Liver (tissue), 9 donors: ENCODE data around the gene B4GALT2. TPM values are rescaled to one million over a fixed set of nuclear protein-coding genes. Genes with fewer than 3 reads are reported as not detected.

Source experiments
- DNase-seq: peaks from one replicate; pipeline ENCODE4 v3.0.0-alpha.2; 2017; ENCODE audit warnings: low spot score
- H3K27ac ChIP-seq, 2 donors: one replicate each; pipeline ENCODE4 v1.7.0; 2013; ENCODE audit warnings: inconsistent platforms in 2 of 2, low read length in 2 of 2, control low read depth in 1 of 2, low read depth in 1 of 2, mild to moderate bottlenecking in 1 of 2
- H3K27me3 ChIP-seq, 4 donors: one replicate each; pipeline versions ENCODE4 v1.6.1 to v1.7.0; 2013; ENCODE audit warnings: low read length in 3 of 4, inconsistent platforms in 1 of 4, mild to moderate bottlenecking in 1 of 4, moderate library complexity in 1 of 4; ENCODE audit not compliant: control insufficient read depth in 4 of 4, insufficient read depth in 4 of 4
- H3K36me3 ChIP-seq, 4 donors: one replicate each; pipeline versions ENCODE4 v1.6.1 to v1.7.0; 2013; ENCODE audit warnings: low read length in 3 of 4, mild to moderate bottlenecking in 3 of 4, low read depth in 1 of 4, moderate library complexity in 1 of 4; ENCODE audit not compliant: control insufficient read depth in 4 of 4, insufficient read depth in 3 of 4
- H3K4me1 ChIP-seq, 4 donors: one replicate each; pipeline versions ENCODE4 v1.6.1 to v1.7.0; 2013; ENCODE audit warnings: low read length in 3 of 4, mild to moderate bottlenecking in 3 of 4, moderate library complexity in 1 of 4; ENCODE audit not compliant: control insufficient read depth in 4 of 4, insufficient read depth in 4 of 4
- H3K4me3 ChIP-seq, 3 donors: one replicate each; pipeline versions ENCODE4 v1.6.1 to v1.7.0; 2013; ENCODE audit warnings: low read length in 3 of 3, control low read depth in 1 of 3, low read depth in 1 of 3, mild to moderate bottlenecking in 1 of 3
- H3K9ac ChIP-seq, 2 donors: one replicate each; pipeline ENCODE4 v1.7.0; 2013; ENCODE audit warnings: low read length in 2 of 2, mild to moderate bottlenecking in 2 of 2, moderate library complexity in 2 of 2, control low read depth in 1 of 2, low read depth in 1 of 2
- H3K9me3 ChIP-seq, 4 donors: one replicate each; pipeline versions ENCODE4 v1.6.1 to v1.7.0; 2013; ENCODE audit warnings: low read length in 3 of 4; ENCODE audit not compliant: control insufficient read depth in 4 of 4
- CTCF ChIP-seq: fragments of 150-350 bp; IDR thresholded peaks from 2 replicates; pipeline ENCODE4 v1.5.1; 2017; ENCODE audit warnings: improper control_type of control experiment, low read depth, low read length; ENCODE audit not compliant: missing input control
- EGR1 ChIP-seq, 2 donors: IDR thresholded peaks; 2 replicates each; pipeline ENCODE4 v1.6.1; 2016 to 2018; ENCODE audit warnings: antibody characterized with exemption in 2 of 2, low read depth in 2 of 2
- FOXA1 ChIP-seq: IDR thresholded peaks from 2 replicates; pipeline ENCODE4 v1.6.1; 2016; ENCODE audit warnings: antibody characterized with exemption
- HNF4A ChIP-seq, 2 donors: conservative IDR thresholded peaks; 2 replicates each; pipeline ENCODE4 v1.6.1; 2016; ENCODE audit warnings: antibody characterized with exemption in 2 of 2, mild to moderate bottlenecking in 2 of 2
- HNF4G ChIP-seq: IDR thresholded peaks from 2 replicates; pipeline ENCODE4 v1.6.1; 2016; ENCODE audit warnings: antibody characterized with exemption
- JUND ChIP-seq, 2 donors: IDR thresholded peaks; 2 replicates each; pipeline ENCODE4 v1.6.1; 2016; ENCODE audit warnings: antibody characterized with exemption in 2 of 2
- MAX ChIP-seq: IDR thresholded peaks from 2 replicates; pipeline ENCODE4 v1.6.1; 2016; ENCODE audit warnings: antibody characterized with exemption
- NR2F2 ChIP-seq: IDR thresholded peaks from 2 replicates; pipeline ENCODE4 v1.6.1; 2016; ENCODE audit warnings: antibody characterized with exemption
- RAD21 ChIP-seq, 2 donors: IDR thresholded peaks; 2 replicates each; pipeline ENCODE4 v1.6.1; 2016; ENCODE audit warnings: antibody characterized with exemption in 2 of 2, mild to moderate bottlenecking in 2 of 2
- REST ChIP-seq: IDR thresholded peaks from 2 replicates; pipeline ENCODE4 v1.6.1; 2016; ENCODE audit warnings: antibody characterized with exemption, mild to moderate bottlenecking
- RXRA ChIP-seq, 2 donors: IDR thresholded peaks; 2 replicates each; pipeline ENCODE4 v1.6.1; 2017 to 2018; ENCODE audit warnings: antibody characterized with exemption in 2 of 2, mild to moderate bottlenecking in 1 of 2
- SP1 ChIP-seq: IDR thresholded peaks from 2 replicates; pipeline ENCODE4 v1.6.1; 2018; ENCODE audit warnings: antibody characterized with exemption, mild to moderate bottlenecking
- TAF1 ChIP-seq: conservative IDR thresholded peaks from 2 replicates; pipeline ENCODE4 v1.6.1; 2016; ENCODE audit warnings: antibody characterized with exemption, mild to moderate bottlenecking
- YY1 ChIP-seq: IDR thresholded peaks from 2 replicates; pipeline ENCODE4 v1.6.1; 2016; ENCODE audit warnings: antibody characterized with exemption, mild to moderate bottlenecking
- WGBS: extraction: QIAGEN DNeasy Blood & Tissue Kit; methylation state at CpG from one replicate; pipeline ENCODE4 v1.1.7; 2013; 5-methylcytosine and 5-hydroxymethylcytosine counted together
- polyA plus RNA-seq, 2 donors: library from polyadenylated mRNA; stranded (reverse) in 1 of 2; unstranded in 1 of 2; fragments of 200-250 nt in 1 of 2; fragments of >200 nt in 1 of 2; fragmentation: Nextera tagmentation in 1 of 2; extraction: Ambion mirVana in 1 of 2; gene quantifications; one replicate each; pipeline versions ENCODE4 v1.2.1 to v1.2.3, GENCODE V29; 2013 to 2015
- total RNA-seq, 2 donors: library from RNA; depleted of rRNA; stranded (reverse); fragments of >200 nt; gene quantifications; one replicate each; pipeline ENCODE4 v1.2.3, GENCODE V29; 2014
- TF ChIP-seq, protein P1 (sequence below): IDR thresholded peaks from 2 replicates; pipeline ENCODE4 v1.6.1; 2016; ENCODE audit warnings: antibody characterized with exemption
- donor health status: healthy.
- donor health status: healthy.
- donor health status: healthy.
- donor health status: healthy.
- donor health status: healthy.

B4GALT2 gene
- total and polyA plus RNA-seq, 4 donors, result 2.9 to 31.5 (median 16.1) TPM

- peaks cover 6 to 79% (median 23%) of the 10 kb centered on the region in 4 donors for H3K36me3 ChIP-seq
Observed at GRCh38 chr1:43961692-43962091, 17.3 kb upstream of the B4GALT2 start.

DNA sequence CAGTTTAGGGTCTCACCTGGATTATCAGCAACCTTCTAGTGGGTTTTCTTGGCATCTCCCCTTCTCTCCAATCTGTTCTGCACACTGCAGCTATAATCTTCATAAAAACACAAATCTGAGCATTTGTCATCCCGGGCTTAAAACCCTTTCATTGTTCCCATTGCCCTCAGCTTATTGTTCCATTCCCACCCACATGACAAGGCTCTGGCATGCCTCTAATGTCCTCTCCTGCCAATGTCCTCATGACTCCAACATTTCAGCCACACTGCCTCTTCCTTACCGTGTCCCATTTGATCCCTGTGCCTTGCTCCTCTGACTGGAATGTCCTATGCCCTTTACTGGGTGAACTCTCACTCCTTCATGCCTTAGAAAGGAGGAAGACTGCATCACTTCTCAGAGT is 16.7 kb upstream of the B4GALT2 start:
- H3K4me1 ChIP-seq, result no peaks in the 10 kb centered on the region
- no peaks in the 10 kb centered on the region for H3K9me3 ChIP-seq
- no peak overlapping the region for H3K27ac ChIP-seq
- no peak for TF ChIP-seq SP1
- TF ChIP-seq TAF1, result no peak
- TF ChIP-seq YY1, result no peak
- TF ChIP-seq NR2F2, result no peak
- no peak for TF ChIP-seq HNF4G
- no peak for TF ChIP-seq FOXA1
- TF ChIP-seq CTCF, result no peak
- no peak for TF ChIP-seq RAD21 (IDR thresholded peaks at IDR 0.05)
- no peak for TF ChIP-seq EGR1 (IDR thresholded peaks at IDR 0.05; ENCODE audit: low read depth in 2 of 2)
- no peak for TF ChIP-seq MAX
- TF ChIP-seq HNF4A (conservative IDR thresholded peaks at IDR 0.05), result no peak
- H3K36me3 ChIP-seq, result peaks cover 6 to 75% (median 20%) of the 10 kb centered on the region in 4 donors
- 98% methylated on average over 2 of the region's 2 CpGs for WGBS
- no peaks in the 10 kb centered on the region for H3K27me3 ChIP-seq
- H3K9ac ChIP-seq, result no peak overlapping the region
- no peak overlapping the region for H3K4me3 ChIP-seq
- no peak for DNase-seq

More at GRCh38 chr1:43961692-43962091, 17.3 kb upstream of the B4GALT2 start:
- Histone ChIP-seq H3K4me1 (no peaks in the 10 kb centered on the region), H3K27ac (no peak overlapping the region), H3K27me3 (no peaks in the 10 kb centered on the region), H3K9ac (no peak overlapping the region), H3K9me3 (no peaks in the 10 kb centered on the region), H3K4me3 (no peak overlapping the region)
- TF ChIP-seq RXRA (IDR thresholded peaks at IDR 0.05), result no peak
- TF ChIP-seq TAF1, result no peak
- TF ChIP-seq REST, result no peak
- TF ChIP-seq RAD21 (IDR thresholded peaks at IDR 0.05), result no peak
- TF ChIP-seq JUND (IDR thresholded peaks at IDR 0.05), result no peak
- TF ChIP-seq FOXA1, result no peak
- no peak for TF ChIP-seq YY1
- TF ChIP-seq, protein P1, sequence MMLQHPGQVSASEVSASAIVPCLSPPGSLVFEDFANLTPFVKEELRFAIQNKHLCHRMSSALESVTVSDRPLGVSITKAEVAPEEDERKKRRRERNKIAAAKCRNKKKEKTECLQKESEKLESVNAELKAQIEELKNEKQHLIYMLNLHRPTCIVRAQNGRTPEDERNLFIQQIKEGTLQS, result no peak
- TF ChIP-seq EGR1 (IDR thresholded peaks at IDR 0.05; ENCODE audit: low read depth in 2 of 2), result no peak
- WGBS, result 94% methylated on average over 3 of the region's 3 CpGs
- no peak for DNase-seq
